NT2/D1 (cell line): Measurements from ENCODE around the gene CNNM1.

Experiments used
- DNase-seq: peaks from one replicate; pipeline ENCODE4 v3.0.0-alpha.2; 2011; ENCODE audit warnings: low read depth, low spot score
- H3K27me3 ChIP-seq: 2 replicates; pipeline ENCODE4 v1.6.0; 2011; ENCODE audit warnings: mild to moderate bottlenecking; ENCODE audit not compliant: insufficient read length, insufficient read depth
- H3K36me3 ChIP-seq: 2 replicates; pipeline ENCODE4 v1.6.1; 2011; ENCODE audit warnings: mild to moderate bottlenecking, low read length, mixed read lengths; ENCODE audit not compliant: insufficient read depth, insufficient read length
- H3K4me1 ChIP-seq: 2 replicates; pipeline ENCODE4 v1.5.1; 2011; ENCODE audit not compliant: insufficient read depth, insufficient read length
- H3K4me3 ChIP-seq: 2 replicates; pipeline ENCODE4 v1.5.1; 2011; ENCODE audit warnings: low read depth; ENCODE audit not compliant: insufficient read length
- H3K9ac ChIP-seq: 2 replicates; pipeline ENCODE4 v1.6.0; 2011; ENCODE audit warnings: low read depth; ENCODE audit not compliant: insufficient read length
- H3K9me3 ChIP-seq: 2 replicates; pipeline ENCODE4 v1.5.1; 2011; ENCODE audit warnings: mild to moderate bottlenecking, low read length; ENCODE audit not compliant: insufficient read depth
- SUZ12 ChIP-seq: IDR thresholded peaks from 2 replicates; pipeline ENCODE4 v1.6.1; 2011; ENCODE audit not compliant: insufficient read length, insufficient read depth; ENCODE audit errors: extremely low read depth
- YY1 ChIP-seq: IDR thresholded peaks from 2 replicates; pipeline ENCODE4 v1.6.1; 2011; ENCODE audit not compliant: insufficient read length, insufficient read depth
- ZNF274 ChIP-seq: IDR thresholded peaks from 2 replicates; pipeline ENCODE4 v1.6.1; 2011; ENCODE audit warnings: mild to moderate bottlenecking, low read depth, low read length

CNNM1 gene

GRCh38 chr10:99430451-99431189 lies 101.5 kb downstream of the CNNM1 start, which contains the start of gene GOT1:
TSS of gene GOT1 (minus strand) at chr10:99430624. CDS start at chr10:99430565, 59 bp downstream.
- peak within 1 kb of the TSS; percentile 90 for H3K9ac ChIP-seq
- no peaks in the 10 kb centered on the region for H3K4me1 ChIP-seq
- H3K27me3 ChIP-seq = no peaks in the 10 kb centered on the region
- H3K36me3 ChIP-seq = peaks cover 17% of the 10 kb centered on the region
- DNase-seq = peak; percentile 93
- H3K4me3 ChIP-seq = peak within 1 kb of the TSS; percentile 88
- no peak for TF ChIP-seq YY1
- no peak for TF ChIP-seq ZNF274
- no peak for TF ChIP-seq SUZ12
- no peaks in the 10 kb centered on the region for H3K9me3 ChIP-seq

DNA sequence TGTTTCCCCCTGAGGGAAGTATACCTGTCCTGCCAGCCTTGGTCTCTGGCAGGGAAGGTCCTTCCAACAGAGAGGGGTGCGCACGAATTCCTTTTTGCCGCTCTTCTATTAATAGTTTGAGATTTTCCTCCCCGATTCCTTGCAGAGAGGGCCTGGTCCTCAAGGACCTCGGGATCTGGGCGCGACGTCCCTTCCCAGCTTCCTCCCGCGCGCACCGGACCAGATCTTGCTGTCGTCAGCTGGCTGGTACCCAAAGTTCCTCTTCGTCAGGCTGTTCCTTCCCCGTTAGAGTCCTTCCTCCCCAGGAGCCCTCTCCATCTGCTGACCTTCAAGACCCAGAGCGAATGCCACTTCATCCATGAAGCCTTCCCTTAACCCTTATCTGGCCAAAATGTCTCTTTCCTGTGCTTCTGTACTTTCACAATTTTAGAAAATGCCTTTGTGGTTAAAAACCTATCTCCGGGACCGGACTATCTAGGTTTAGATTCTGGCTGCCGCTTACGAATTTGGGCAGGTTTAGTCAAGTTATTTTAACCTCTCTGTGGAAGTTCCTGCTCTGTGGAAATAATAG lies 102.1 kb downstream of the CNNM1 start:
- H3K9me3 ChIP-seq = no peaks in the 10 kb centered on the region
- TF ChIP-seq YY1 (no peak), SUZ12 (no peak), ZNF274 (no peak)
- no peak for DNase-seq
- H3K4me1 ChIP-seq = no peaks in the 10 kb centered on the region
- peak overlapping the region; percentile 90 for H3K9ac ChIP-seq
- H3K36me3 ChIP-seq = peaks cover 12% of the 10 kb centered on the region
- peak overlapping the region; percentile 88 for H3K4me3 ChIP-seq
- H3K27me3 ChIP-seq = no peaks in the 10 kb centered on the region

DNA sequence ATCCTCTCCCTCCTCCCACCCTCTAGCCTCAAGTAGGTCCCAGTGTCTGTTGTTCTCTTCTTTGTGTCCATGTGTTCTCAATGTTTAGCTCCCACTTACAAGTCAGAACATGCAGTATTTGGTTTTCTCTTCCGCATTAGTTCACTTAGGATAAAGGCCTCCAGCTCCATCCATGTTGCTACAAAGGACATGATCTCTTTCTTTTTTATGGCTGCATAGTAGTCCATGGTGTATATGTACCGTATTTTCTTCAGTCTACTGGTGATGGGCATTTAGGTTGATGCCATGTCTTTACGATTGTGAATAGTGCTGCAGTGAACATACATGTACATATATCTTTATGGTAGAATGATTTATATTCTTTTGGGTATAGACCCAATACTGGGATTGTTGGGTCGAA lies 102.9 kb downstream of the CNNM1 start:
- no peak for DNase-seq
- H3K4me3 ChIP-seq = no peak overlapping the region
- H3K9ac ChIP-seq = peak overlapping the region; percentile 90
- H3K4me1 ChIP-seq = no peaks in the 10 kb centered on the region
- no peaks in the 10 kb centered on the region for H3K9me3 ChIP-seq
- H3K27me3 ChIP-seq = no peaks in the 10 kb centered on the region
- peaks cover 9% of the 10 kb centered on the region for H3K36me3 ChIP-seq
- TF ChIP-seq SUZ12 = no peak
- TF ChIP-seq ZNF274 = no peak
- TF ChIP-seq YY1 = no peak

DNA sequence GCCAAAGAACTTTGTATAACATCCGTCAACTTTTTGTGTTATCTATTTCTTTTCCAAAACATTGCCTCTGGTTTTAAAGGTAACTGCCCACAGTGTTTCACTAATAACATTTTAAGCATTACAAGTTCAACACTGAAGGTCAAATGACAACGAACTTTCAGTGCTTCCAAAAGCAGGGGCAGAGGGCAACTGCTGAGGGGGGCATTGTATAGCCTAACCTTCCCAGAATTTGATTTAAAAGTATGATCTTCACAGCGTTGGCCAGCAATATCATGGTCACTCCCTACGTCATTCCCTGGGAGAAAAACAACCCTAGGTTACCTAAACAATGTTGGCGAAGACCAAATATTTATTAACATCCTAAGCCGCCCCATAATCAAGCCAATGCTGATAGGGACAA lies 103.7 kb downstream of the CNNM1 start:
- Histone ChIP-seq H3K4me3 (no peak overlapping the region), H3K4me1 (no peaks in the 10 kb centered on the region), H3K27me3 (no peaks in the 10 kb centered on the region), H3K9ac (no peak overlapping the region), H3K9me3 (no peaks in the 10 kb centered on the region), H3K36me3 (peaks cover 9% of the 10 kb centered on the region)
- TF ChIP-seq SUZ12 (no peak), YY1 (no peak), ZNF274 (no peak)
- DNase-seq = no peak

GRCh38 chr10:99433378-99434020 lies 104.3 kb downstream of the CNNM1 start:
- no peak for DNase-seq
- H3K9ac ChIP-seq = no peak overlapping the region
- TF ChIP-seq YY1 (no peak), SUZ12 (no peak), ZNF274 (no peak)

GRCh38 chr10:99435986-99436638 lies 107.0 kb downstream of the CNNM1 start:
- Histone ChIP-seq H3K9ac (no peak overlapping the region), H3K36me3 (peaks cover 9% of the 10 kb centered on the region), H3K4me1 (no peaks in the 10 kb centered on the region), H3K4me3 (no peak overlapping the region), H3K9me3 (no peaks in the 10 kb centered on the region), H3K27me3 (no peaks in the 10 kb centered on the region)
- TF ChIP-seq ZNF274 (no peak), SUZ12 (no peak), YY1 (no peak)
- no peak for DNase-seq

More at GRCh38 chr10:99433378-99434020, 104.3 kb downstream of the CNNM1 start:
- H3K27me3 ChIP-seq = no peaks in the 10 kb centered on the region
- H3K9me3 ChIP-seq = no peaks in the 10 kb centered on the region
- H3K36me3 ChIP-seq = peaks cover 9% of the 10 kb centered on the region
- no peaks in the 10 kb centered on the region for H3K4me1 ChIP-seq
- no peak overlapping the region for H3K4me3 ChIP-seq
